Nephron progenitor cell (in vitro differentiated cells): ENCODE measurements around the gene EVA1C.
"Not testable (repeated sequence)": the region's sequence is repeated elsewhere in the genome, so short reads cannot be mapped to it uniquely, and the experiment has no call there.

ENCODE experiments used
- DNase-seq: peaks from one replicate; pipeline ENCODE4 v3.0.0; 2021
- H3K27ac Mint-ChIP-seq: 2 replicates; pipeline ENCODE4 v1.8.0; 2021; ENCODE audit warnings: mild to moderate bottlenecking, moderate library complexity, mixed read lengths
- H3K27me3 Mint-ChIP-seq: 2 replicates; pipeline ENCODE4 v1.8.0; 2021; ENCODE audit warnings: mild to moderate bottlenecking, low read depth, mixed read lengths; ENCODE audit not compliant: poor library complexity
- H3K36me3 Mint-ChIP-seq: 2 replicates; pipeline ENCODE4 v1.8.0; 2021; ENCODE audit warnings: low read depth, mixed read lengths
- H3K4me1 Mint-ChIP-seq: 2 replicates; pipeline ENCODE4 v1.8.0; 2021; ENCODE audit warnings: mixed read lengths
- H3K4me3 Mint-ChIP-seq: 2 replicates; pipeline ENCODE4 v1.8.0; 2021; ENCODE audit warnings: mild to moderate bottlenecking, moderate library complexity, mixed read lengths
- H3K9me3 Mint-ChIP-seq: 2 replicates; pipeline ENCODE4 v1.8.0; 2021; ENCODE audit warnings: mild to moderate bottlenecking, moderate library complexity, mixed read lengths
- TF ChIP-seq, protein P1 (sequence below): fragments of 200-600 bp; sonication (generic); IDR thresholded peaks from 2 replicates; pipeline ENCODE4 v1.5.0; 2021; ENCODE audit warnings: antibody characterized with exemption

Gene EVA1C

DNA sequence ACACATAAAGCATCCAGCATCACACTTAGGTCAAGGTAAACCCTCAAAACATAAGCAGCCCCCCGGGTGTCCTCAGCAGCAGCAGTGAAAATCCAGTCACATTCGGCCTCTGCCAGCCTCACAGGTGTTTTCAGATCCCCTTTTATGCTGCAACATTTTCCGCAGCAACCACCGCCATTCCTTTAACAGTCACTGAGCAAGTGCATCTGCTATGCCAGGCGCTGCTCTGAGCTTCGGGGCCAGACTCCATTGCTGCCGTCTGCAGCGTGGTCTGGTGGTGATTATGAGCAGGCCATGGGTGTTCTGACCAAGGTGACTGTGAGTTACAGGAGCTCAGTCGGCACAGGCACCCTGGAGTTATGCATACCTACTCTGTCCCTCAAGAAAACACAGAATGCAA lies 24.2 kb upstream of the EVA1C start:
- H3K27me3 Mint-ChIP-seq = peaks cover 3% of the 10 kb centered on the region
- peaks cover 11% of the 10 kb centered on the region for H3K4me1 Mint-ChIP-seq
- no peak for DNase-seq
- H3K9me3 Mint-ChIP-seq = peaks cover 7% of the 10 kb centered on the region
- H3K36me3 Mint-ChIP-seq = peaks cover 46% of the 10 kb centered on the region
- TF ChIP-seq, protein P1, sequence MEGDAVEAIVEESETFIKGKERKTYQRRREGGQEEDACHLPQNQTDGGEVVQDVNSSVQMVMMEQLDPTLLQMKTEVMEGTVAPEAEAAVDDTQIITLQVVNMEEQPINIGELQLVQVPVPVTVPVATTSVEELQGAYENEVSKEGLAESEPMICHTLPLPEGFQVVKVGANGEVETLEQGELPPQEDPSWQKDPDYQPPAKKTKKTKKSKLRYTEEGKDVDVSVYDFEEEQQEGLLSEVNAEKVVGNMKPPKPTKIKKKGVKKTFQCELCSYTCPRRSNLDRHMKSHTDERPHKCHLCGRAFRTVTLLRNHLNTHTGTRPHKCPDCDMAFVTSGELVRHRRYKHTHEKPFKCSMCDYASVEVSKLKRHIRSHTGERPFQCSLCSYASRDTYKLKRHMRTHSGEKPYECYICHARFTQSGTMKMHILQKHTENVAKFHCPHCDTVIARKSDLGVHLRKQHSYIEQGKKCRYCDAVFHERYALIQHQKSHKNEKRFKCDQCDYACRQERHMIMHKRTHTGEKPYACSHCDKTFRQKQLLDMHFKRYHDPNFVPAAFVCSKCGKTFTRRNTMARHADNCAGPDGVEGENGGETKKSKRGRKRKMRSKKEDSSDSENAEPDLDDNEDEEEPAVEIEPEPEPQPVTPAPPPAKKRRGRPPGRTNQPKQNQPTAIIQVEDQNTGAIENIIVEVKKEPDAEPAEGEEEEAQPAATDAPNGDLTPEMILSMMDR = no peak
- no peak overlapping the region for H3K4me3 Mint-ChIP-seq
- H3K27ac Mint-ChIP-seq = no peak overlapping the region

DNA sequence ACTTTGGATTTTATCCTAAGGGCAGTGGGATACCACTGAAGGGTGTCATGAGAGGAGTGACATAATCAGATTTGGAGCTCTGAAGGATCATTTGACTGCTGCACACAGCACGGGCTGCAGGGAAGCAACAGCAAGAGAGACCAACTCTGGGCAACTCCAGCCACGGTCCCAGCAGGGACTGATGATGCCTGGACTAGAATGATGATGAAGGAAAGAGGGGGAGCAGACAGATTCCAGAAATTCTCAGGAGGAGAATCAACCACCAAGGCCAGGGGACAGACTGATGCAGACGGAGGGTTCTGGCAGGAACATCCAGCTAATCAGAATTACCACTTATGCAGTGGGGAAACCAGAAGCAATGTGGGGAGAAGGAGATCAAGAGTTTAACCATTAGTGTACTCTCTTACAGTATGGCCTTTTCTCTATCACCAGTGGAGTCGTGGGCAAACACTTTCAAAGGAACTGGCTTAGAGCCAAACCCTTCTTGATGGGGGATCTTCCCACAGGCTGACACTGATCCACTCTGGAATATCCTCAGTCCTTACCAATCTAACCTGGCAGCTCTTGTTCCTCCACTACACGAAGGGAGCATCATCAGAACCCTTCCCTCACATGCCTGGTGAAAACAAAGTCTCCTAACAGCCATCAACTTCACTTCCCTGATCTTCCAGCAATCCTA lies 23.0 kb upstream of the EVA1C start:
- H3K27ac Mint-ChIP-seq = no peak overlapping the region
- peaks cover 6% of the 10 kb centered on the region for H3K27me3 Mint-ChIP-seq
- no peak overlapping the region for H3K4me3 Mint-ChIP-seq
- H3K9me3 Mint-ChIP-seq = peaks cover 19% of the 10 kb centered on the region
- DNase-seq = no peak
- TF ChIP-seq, protein P1 = no peak
- H3K36me3 Mint-ChIP-seq = peaks cover 38% of the 10 kb centered on the region
- H3K4me1 Mint-ChIP-seq = peaks cover 11% of the 10 kb centered on the region

- peaks cover 11% of the 10 kb centered on the region for H3K4me1 Mint-ChIP-seq
- not testable (repeated sequence) for H3K4me3 Mint-ChIP-seq, H3K27ac Mint-ChIP-seq, DNase-seq
- peaks cover 30% of the 10 kb centered on the region for H3K9me3 Mint-ChIP-seq
- peaks cover 26% of the 10 kb centered on the region for H3K36me3 Mint-ChIP-seq
- H3K27me3 Mint-ChIP-seq = peaks cover 18% of the 10 kb centered on the region
Measured at GRCh38 chr21:32390537-32391224, 21.8 kb upstream of the EVA1C start.

GRCh38 chr21:32391755-32392154 lies 20.8 kb upstream of the EVA1C start:
- TF ChIP-seq, protein P1 = no peak
- Mint-ChIP-seq H3K9me3 (peaks cover 38% of the 10 kb centered on the region), H3K4me3 (peak overlapping the region; percentile 92), H3K4me1 (peaks cover 11% of the 10 kb centered on the region), H3K36me3 (peaks cover 25% of the 10 kb centered on the region), H3K27me3 (peaks cover 26% of the 10 kb centered on the region), H3K27ac (no peak overlapping the region)
- no peak for DNase-seq

DNA sequence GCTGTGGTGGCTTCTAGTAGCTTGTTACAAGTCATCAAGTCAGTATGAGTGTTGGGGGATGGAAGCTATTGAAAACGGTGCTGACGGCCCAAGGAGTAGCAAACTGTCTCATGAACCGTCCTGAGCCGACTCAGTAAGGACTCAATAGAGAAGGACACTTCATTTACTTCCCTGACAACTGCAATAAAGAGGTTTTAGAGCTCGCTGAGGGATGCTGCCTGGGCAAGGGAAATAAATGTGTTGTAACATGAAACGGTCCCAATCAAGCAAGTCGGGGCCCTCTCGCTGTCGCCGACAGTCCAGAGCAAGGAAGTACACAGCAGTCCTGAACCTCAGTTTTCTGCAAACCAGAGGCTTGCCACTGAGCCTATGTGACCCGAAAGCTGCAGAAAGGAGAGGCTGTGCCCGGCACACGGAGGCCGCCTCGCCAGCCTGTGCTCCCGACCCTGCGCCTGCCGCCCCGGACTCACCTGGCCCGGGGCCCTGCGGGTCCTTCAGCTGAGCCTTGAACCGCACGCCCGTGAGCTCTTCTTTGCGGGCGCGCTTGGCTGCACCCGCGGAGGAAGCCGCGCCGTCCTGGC lies 20.1 kb upstream of the EVA1C start:
- H3K4me3 Mint-ChIP-seq = peak overlapping the region; percentile 92
- H3K36me3 Mint-ChIP-seq = peaks cover 25% of the 10 kb centered on the region
- H3K27me3 Mint-ChIP-seq = peaks cover 30% of the 10 kb centered on the region
- peaks cover 41% of the 10 kb centered on the region for H3K9me3 Mint-ChIP-seq
- H3K4me1 Mint-ChIP-seq = peaks cover 11% of the 10 kb centered on the region
- no peak overlapping the region for H3K27ac Mint-ChIP-seq
- TF ChIP-seq, protein P1 = no peak
- peak; percentile 44 for DNase-seq

DNA sequence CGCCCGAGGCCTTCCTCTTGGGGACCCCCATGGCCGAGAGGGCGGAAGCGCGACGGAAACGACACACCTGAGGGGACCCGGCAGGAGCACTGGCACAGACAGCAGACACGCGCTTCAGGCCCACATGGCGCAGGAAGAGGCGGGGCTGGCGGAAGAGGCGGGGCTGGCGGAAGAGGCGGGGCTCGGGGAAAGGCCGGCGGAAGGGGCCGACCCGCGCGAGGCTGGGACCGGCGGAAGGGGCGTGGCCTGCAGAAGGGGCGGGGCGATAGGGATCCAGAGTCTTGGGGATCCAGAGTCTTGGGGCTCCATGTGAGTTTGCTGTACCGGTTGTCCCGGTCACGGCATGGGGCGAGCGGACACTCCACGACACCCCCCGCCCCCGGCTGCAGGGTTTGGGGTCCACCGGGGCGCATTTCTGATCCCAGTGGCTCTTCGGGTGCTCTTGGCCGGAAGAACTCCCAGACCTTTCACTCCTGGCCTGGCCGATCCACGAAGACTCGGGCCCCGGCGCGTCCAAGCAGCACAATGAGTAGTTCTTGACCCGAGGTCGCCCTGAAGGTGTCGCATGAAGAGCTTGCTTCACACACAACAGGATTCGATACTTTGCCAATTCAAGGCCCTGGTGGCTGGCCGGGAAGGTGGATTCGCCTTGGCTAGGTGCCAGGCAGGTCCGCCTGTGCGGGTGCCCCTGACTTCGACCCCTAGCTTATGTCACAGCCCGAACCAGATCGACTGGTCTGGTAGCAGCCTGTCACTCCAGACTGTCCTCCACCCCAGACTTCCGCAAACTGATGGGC lies 19.4 kb upstream of the EVA1C start, which contains the start of gene URB1:
Gene URB1, minus strand, starts transcription at position 133 of the 797 bp plus-strand sequence. Its CDS starts 102 bp downstream, at position 31.
- H3K27ac Mint-ChIP-seq = no peak within 1 kb of the TSS
- H3K27me3 Mint-ChIP-seq = peaks cover 36% of the 10 kb centered on the region

More for the DNA sequence above, 19.4 kb upstream of the EVA1C start, which contains the start of gene URB1:
- peak; percentile 84 for DNase-seq
- peaks cover 22% of the 10 kb centered on the region for H3K36me3 Mint-ChIP-seq
- peaks cover 11% of the 10 kb centered on the region for H3K4me1 Mint-ChIP-seq
- TF ChIP-seq, protein P1 = no peak
- H3K9me3 Mint-ChIP-seq = peaks cover 41% of the 10 kb centered on the region
- peak within 1 kb of the TSS; percentile 92 for H3K4me3 Mint-ChIP-seq
